GM12875 (cell line): Measurements from ENCODE around the gene PDHA2.

Experiments
- H3K4me3 ChIP-seq: one replicate; pipeline ENCODE4 v1.5.1; 2011; ENCODE audit warnings: low read depth, low read length, control low read depth
- TF ChIP-seq, protein P1 (sequence below): IDR thresholded peaks from 2 replicates; pipeline ENCODE4 v1.5.1; 2011; ENCODE audit warnings: low read depth, mild to moderate bottlenecking, control low read depth, inconsistent platforms, low read length, moderate library complexity, borderline replicate concordance; ENCODE audit not compliant: insufficient read depth

Gene PDHA2

DNA sequence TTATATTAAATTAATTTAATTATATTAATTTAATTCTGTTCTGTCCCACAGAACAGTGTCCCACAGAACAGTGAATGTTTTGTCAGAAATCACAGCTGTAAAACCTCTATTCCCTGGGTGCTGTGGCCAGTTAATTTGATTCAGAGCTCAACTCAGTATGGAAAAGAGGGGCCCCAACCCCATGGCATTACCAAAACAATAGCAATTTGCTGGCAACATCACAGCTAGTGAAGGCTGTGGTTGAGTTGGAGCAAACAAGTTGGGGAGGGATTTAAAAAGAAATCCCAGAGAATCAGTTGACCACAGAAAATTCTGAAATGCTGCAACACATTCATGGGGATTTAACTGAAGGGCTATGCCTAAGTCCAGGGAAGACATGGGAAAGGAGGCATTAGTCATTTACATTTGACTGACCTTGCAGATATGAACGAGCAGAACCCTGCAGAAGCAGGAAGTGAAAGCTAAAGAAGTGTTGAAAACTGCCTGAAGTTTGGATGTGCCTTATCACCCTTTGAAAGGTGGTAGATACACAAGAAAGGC, 30.1 kb downstream of the PDHA2 start:
- TF ChIP-seq, protein P1, sequence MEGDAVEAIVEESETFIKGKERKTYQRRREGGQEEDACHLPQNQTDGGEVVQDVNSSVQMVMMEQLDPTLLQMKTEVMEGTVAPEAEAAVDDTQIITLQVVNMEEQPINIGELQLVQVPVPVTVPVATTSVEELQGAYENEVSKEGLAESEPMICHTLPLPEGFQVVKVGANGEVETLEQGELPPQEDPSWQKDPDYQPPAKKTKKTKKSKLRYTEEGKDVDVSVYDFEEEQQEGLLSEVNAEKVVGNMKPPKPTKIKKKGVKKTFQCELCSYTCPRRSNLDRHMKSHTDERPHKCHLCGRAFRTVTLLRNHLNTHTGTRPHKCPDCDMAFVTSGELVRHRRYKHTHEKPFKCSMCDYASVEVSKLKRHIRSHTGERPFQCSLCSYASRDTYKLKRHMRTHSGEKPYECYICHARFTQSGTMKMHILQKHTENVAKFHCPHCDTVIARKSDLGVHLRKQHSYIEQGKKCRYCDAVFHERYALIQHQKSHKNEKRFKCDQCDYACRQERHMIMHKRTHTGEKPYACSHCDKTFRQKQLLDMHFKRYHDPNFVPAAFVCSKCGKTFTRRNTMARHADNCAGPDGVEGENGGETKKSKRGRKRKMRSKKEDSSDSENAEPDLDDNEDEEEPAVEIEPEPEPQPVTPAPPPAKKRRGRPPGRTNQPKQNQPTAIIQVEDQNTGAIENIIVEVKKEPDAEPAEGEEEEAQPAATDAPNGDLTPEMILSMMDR, result no peak

DNA sequence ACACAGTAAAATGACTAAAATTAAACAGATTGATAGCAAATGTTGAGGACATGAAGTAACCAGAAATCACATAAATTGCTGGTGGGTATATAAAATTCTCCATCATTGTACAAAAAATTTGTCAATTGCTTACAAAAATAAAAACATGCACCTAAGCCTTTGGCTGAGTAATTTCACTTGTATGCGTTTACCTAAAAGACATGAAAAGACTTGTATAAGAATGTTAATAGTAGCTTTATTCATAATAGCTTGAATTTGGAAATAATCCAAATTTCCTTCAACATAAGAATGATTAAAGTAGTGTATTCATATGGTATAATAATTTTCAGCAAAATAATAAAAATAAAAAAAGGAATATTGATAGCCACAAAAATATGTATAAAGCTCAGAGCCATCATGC, 37.7 kb downstream of the PDHA2 start:
- TF ChIP-seq, protein P1, result no peak

More for the DNA sequence above, 30.1 kb downstream of the PDHA2 start:
- no peak overlapping the region for H3K4me3 ChIP-seq

DNA sequence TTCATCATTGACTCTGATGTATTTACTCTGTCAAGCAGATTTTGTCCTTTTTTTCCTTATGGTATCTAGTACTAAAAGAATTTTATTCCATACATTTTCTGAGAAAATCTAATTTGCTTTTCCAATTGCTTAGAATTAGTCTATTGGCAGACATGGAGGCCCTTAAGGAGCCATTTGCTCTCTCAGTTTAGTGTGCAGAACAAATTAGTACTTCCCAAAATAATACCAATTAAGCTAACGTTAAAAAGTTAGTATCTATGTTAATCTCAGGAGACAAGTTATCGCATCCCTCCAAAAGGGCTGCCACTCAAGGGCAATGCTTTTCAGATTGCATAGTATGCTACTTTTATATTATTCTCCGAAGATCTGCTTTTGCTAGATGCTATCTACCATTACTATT, 47.7 kb downstream of the PDHA2 start:
- no peak overlapping the region for H3K4me3 ChIP-seq
- TF ChIP-seq, protein P1, result no peak

More for the DNA sequence above, 37.7 kb downstream of the PDHA2 start:
- no peak overlapping the region for H3K4me3 ChIP-seq

DNA sequence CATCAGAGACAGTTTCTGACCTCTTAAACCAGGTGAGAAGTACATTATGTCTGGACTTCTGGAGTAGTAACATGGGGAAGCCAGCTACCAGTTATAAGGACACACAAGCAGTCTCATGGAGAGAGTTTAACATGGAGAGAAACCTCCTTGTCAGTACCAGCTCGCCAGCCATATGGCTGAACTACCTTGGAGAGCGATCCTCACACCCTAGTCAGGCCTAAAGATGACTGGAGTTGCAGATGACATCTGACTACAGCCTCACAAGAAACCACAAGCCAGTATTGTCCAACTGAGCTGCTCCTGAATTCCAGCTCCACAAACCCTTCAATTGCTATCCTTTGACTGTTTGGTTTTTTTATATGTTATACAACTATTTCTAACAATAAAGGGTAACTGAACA, 49.8 kb downstream of the PDHA2 start:
- no peak overlapping the region for H3K4me3 ChIP-seq
- TF ChIP-seq, protein P1, result no peak
